Adipocyte (in vitro differentiated cells): ENCODE measurements around the gene TALDO1.
A peak's percentile ranks its signal among the peaks of the same experiment; 100 is the strongest.

Source experiments
- DNase-seq: peaks from one replicate; pipeline ENCODE4 v3.0.0-alpha.2; 2015; ENCODE audit warnings: low read depth
- H3K27me3 ChIP-seq: replicated peaks from 2 replicates; pipeline ENCODE4 v1.7.0; 2013; ENCODE audit warnings: mild to moderate bottlenecking, low read length, moderate library complexity; ENCODE audit not compliant: control insufficient read depth, insufficient read depth
- H3K36me3 ChIP-seq: 2 replicates; pipeline ENCODE4 v1.7.0; 2013; ENCODE audit warnings: low read length, mild to moderate bottlenecking, moderate library complexity; ENCODE audit not compliant: control insufficient read depth, insufficient read depth, severe bottlenecking
- H3K4me1 ChIP-seq: 2 replicates; pipeline ENCODE4 v1.7.0; 2013; ENCODE audit warnings: mild to moderate bottlenecking, low read length, moderate library complexity; ENCODE audit not compliant: control insufficient read depth, insufficient read depth
- H3K4me3 ChIP-seq: 2 replicates; pipeline ENCODE4 v1.7.0; 2013; ENCODE audit warnings: mild to moderate bottlenecking, low read length, moderate library complexity
- H3K9ac ChIP-seq: 2 replicates; pipeline ENCODE4 v1.7.0; 2013; ENCODE audit warnings: mild to moderate bottlenecking, low read length, moderate library complexity
- H3K9me3 ChIP-seq: 2 replicates; pipeline ENCODE4 v1.7.0; 2013; ENCODE audit warnings: mild to moderate bottlenecking, low read length, moderate library complexity; ENCODE audit not compliant: control insufficient read depth

The TALDO1 gene

DNA sequence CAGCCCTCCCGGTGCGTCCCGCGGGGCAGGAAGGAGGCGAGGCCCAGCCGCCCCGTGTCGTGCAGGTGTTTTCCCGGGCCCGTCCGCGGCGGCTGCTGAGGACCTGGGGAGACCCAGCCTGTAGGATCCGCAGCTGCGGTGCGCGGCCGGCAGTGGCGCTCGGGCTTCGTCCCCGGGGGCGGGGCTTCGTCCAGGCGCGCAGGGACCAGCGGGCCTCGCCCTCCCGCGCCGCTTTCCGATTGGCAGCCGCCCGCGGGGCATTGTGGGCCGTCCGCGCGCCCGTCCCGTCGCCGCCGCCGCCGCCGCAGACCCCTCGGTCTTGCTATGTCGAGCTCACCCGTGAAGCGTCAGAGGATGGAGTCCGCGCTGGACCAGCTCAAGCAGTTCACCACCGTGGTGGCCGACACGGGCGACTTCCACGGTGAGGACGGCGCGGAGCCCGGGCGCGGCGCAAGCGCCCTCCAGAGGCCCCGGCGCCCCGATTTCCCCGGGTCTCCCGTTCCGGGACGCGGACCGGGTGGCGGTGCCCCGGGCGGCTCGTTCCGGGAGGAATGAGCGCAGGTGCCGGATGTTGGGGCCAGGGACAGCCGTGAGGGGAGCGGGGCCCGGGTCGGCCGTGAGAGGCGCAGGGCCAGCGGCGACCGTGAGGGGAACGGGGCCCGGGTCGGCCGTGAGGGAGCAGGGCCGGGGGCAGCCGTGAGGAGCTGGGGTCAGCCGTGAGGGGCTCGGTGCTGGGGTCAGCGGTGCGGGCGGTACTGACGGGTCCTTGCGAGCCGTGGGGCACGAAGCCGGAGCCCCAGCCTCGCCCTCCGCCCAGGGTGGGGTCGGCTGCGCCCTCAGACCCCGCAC, at the start of gene TALDO1:
TSS of gene TALDO1 (plus strand) at position 307 of the 849 bp plus-strand sequence. CDS start at position 325, 18 bp downstream.
- H3K4me3 ChIP-seq, result peak within 1 kb of the TSS; percentile 95
- DNase-seq, result peak; percentile 98
- H3K36me3 ChIP-seq, result peaks cover 2% of the 10 kb centered on the region
- no peaks in the 10 kb centered on the region for H3K27me3 ChIP-seq
- peak within 1 kb of the TSS; percentile 97 for H3K9ac ChIP-seq
- no peaks in the 10 kb centered on the region for H3K9me3 ChIP-seq
- H3K4me1 ChIP-seq, result peaks cover 28% of the 10 kb centered on the region

DNA sequence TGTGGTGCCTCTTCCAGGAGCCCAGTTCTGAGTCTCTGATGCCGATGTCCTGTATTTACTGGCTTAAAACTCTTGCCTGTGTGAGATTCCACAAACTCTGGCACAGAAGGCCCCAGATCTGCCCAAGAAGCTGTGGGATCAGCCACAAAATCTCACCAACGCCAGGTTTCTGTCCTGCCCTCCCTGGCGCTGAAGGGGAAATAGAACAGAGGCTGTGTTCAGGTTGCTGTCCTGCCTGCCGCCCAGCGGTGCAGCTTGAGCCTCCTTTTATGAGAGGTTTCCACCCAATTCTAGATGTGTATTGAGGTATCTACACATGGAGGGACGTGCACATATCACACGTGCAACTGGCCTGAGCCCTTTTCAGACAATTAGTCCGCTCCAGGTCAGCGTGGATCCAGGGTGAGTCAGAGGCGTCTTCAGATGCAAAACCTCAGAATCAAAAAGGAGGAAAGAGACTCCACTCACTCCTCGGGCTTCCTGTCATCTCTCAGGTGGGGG, 49.4 kb upstream of the TALDO1 start:
- no peak for DNase-seq

DNA sequence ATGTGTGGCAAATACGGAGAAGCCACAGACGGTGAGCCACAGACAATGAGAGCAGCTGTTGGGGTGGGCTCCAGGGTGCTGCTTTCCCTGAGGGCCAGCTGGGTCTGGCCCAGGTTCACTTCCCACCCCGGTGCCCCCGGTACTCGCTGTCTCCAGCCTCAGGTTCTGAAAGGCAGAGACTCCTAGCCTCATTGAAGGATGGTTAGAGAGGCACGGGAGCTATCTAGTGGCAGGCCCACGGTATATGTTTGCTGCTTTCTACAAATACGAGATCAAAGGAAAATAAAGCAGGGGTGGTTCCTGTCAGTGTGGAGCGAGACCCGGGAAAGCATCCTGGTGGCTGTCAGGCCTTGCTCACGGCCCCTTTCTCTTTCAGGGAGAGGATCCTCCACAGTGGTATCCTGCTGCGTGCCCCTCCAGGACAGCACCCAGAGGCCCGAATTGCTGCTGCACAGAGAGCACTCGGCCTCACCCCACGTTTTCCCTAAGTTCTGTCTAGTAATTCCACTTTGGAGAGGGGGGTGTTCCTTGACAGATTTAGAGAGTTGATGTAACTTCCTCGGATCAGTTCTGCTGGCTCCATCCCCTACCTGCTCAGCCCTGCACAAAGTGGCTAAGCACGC, 48.7 kb upstream of the TALDO1 start:
- no peaks in the 10 kb centered on the region for H3K27me3 ChIP-seq
- H3K9ac ChIP-seq, result peak overlapping the region; percentile 100
- H3K36me3 ChIP-seq, result peaks cover 11% of the 10 kb centered on the region
- H3K4me1 ChIP-seq, result peaks cover 55% of the 10 kb centered on the region
- no peak overlapping the region for H3K4me3 ChIP-seq
- no peaks in the 10 kb centered on the region for H3K9me3 ChIP-seq
- no peak for DNase-seq

More for the DNA sequence above, 49.4 kb upstream of the TALDO1 start:
- H3K9me3 ChIP-seq, result no peaks in the 10 kb centered on the region
- peak overlapping the region; percentile 100 for H3K9ac ChIP-seq
- H3K4me1 ChIP-seq, result peaks cover 56% of the 10 kb centered on the region
- H3K36me3 ChIP-seq, result peaks cover 11% of the 10 kb centered on the region
- H3K4me3 ChIP-seq, result peak overlapping the region; percentile 86
- H3K27me3 ChIP-seq, result no peaks in the 10 kb centered on the region

DNA sequence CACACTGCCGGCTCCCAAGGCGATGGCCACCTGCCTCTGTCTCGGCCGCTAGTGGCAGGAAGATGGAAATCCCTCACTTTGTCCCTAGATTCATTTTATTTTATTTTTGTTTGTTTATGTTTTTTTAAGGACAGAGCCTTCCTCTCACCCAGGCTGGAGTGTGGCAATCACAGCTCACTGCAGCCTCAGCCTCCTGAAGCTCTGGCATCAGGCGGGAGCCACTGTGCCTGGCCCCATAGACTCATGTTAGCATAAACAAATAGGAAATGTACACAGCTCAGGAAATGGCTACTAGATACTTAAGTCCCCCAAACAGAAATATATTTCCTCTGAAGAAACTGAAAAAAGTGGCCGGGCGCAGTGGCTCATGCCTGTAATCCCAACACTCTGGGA, 48.2 kb upstream of the TALDO1 start:
- H3K9ac ChIP-seq, result peak overlapping the region; percentile 100
- no peak overlapping the region for H3K4me3 ChIP-seq
- H3K4me1 ChIP-seq, result peaks cover 50% of the 10 kb centered on the region
- H3K9me3 ChIP-seq, result no peaks in the 10 kb centered on the region
- H3K27me3 ChIP-seq, result no peaks in the 10 kb centered on the region
- DNase-seq, result no peak
- peaks cover 11% of the 10 kb centered on the region for H3K36me3 ChIP-seq

DNA sequence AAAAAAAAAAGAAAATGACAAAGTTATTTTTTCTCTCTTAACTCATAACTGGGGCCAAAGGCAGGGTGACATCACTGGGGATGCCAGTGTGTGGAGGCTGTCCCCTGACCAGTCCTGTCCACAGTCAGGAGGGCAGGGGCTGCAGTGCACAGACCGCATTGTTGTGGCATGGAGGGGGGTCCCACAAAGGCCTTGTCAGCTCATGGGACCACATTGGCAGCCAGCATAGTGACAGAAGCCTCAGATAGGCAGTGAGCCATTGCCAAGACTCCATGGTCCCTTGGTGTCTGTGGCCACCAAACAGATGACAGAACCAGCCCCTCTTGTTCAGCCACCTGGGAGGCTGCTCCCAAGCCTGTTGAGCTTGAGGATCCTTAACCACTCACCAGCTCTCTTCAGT, 47.5 kb upstream of the TALDO1 start:
- no peak for DNase-seq
- H3K4me3 ChIP-seq, result no peak overlapping the region
- H3K27me3 ChIP-seq, result no peaks in the 10 kb centered on the region
- no peaks in the 10 kb centered on the region for H3K9me3 ChIP-seq
- H3K9ac ChIP-seq, result peak overlapping the region; percentile 100
- peaks cover 18% of the 10 kb centered on the region for H3K36me3 ChIP-seq
- H3K4me1 ChIP-seq, result peaks cover 51% of the 10 kb centered on the region

DNA sequence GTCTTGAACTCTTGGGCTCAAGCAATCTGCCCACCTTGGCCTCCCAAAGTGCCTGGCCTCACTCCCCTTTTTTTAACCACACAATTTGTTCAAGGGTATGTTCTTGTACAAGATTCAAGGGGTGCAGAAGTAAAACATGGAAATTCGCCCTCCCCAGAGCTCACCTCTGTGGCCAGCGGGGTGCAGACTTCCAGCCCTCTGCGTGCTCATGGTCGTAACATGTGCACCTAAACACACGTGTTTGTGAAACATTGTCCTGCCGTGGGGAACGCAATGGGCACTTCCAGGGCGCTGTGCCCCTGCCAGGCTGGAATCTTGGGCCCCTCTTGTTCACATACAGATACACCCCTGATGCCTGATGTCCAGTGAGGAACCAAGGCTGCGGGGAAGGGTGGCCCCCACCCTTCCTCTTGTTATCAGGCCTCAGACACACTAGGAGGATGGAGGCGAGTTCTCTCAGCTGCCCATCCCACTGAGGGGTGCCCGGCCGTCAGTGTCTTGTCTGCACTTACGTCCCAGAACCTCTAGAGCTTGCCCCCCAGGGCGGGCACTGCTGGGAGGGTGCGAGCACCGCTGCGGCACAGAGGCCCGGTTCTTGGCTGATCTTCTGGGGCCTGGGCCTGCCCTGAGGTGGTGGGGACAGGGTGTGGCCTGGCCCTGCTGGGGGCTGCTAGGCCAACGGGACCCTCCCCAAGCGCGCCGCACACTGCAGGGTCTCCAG, 45.4 kb upstream of the TALDO1 start:
- no peaks in the 10 kb centered on the region for H3K9me3 ChIP-seq
- peaks cover 52% of the 10 kb centered on the region for H3K4me1 ChIP-seq
- H3K9ac ChIP-seq, result no peak overlapping the region
- DNase-seq, result no peak
- no peak overlapping the region for H3K4me3 ChIP-seq
- no peaks in the 10 kb centered on the region for H3K27me3 ChIP-seq
- peaks cover 19% of the 10 kb centered on the region for H3K36me3 ChIP-seq

DNA sequence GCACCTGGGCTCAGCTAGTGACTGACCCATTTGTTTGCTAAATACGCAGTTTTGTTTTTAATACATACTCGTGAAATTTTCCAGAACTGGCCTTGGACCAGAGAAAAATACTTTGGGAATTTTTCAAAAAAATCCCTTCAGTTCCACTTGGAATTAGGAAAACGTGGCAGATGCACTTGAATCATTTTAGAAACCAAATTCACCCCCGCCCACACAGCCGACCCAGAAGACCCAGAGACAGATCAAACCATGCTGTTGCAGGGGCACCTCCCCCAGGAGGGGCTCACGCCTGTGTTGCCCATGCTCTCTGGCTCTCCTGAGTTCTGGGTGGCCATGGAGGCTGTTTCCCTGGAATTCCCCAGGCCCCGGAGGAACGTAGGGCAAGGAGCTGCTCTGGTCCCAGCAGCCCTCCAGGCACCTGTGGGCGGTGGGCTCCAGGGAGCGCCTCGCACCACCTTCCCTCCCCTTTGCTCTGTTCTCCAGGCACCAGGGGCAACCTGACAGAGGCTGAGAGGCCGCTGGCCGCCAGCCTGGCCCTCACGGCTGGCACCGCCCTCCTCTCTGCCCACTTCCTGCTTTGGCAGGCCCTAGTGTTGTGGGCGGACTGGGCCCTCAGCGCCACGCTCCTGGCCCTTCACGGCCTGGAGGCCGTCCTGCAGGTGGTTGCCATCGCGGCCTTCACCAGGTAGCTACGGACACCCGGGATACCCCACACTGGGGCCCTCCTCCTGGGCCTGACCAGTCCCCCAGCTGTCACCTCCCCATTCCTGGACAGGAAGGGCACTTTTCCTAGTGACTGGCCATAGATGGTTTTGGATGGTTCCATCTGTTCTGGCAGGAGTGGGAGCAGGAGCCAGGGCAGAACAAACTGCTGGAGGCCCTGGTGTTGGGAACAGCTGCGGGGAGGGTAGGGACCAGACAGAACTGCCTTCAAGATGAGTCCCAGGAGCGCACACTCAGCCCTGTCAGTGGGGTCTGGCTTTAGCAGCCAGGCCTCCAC, 44.5 kb upstream of the TALDO1 start:
- Histone ChIP-seq H3K4me1 (peaks cover 51% of the 10 kb centered on the region), H3K36me3 (peaks cover 19% of the 10 kb centered on the region), H3K9me3 (no peaks in the 10 kb centered on the region), H3K27me3 (no peaks in the 10 kb centered on the region), H3K9ac (peak overlapping the region; percentile 42), H3K4me3 (no peak overlapping the region)
- DNase-seq, result no peak

DNA sequence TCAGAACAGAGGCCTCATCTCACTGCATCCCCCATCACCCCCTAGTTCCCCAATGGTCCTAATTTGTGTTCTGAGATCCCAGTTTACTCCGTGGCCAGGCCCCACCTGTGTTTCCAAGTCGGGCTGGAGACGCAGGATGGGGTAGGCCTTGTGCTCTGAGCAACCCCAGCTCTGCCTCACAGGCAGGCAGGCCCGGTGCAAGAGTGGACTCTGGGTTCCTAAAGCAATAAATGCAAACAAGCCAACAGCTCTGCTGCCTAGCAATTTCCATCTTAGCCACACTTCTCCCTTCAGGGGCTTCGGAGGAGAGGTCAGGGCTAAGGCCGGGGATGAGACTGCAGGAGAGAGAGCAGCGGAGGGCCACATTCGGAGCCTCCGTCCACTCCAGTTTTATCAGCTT, 43.8 kb upstream of the TALDO1 start:
- H3K4me1 ChIP-seq, result peaks cover 44% of the 10 kb centered on the region
- peaks cover 19% of the 10 kb centered on the region for H3K36me3 ChIP-seq
- no peaks in the 10 kb centered on the region for H3K27me3 ChIP-seq
- H3K4me3 ChIP-seq, result no peak overlapping the region
- no peak for DNase-seq
- H3K9me3 ChIP-seq, result no peaks in the 10 kb centered on the region
- peak overlapping the region; percentile 42 for H3K9ac ChIP-seq

DNA sequence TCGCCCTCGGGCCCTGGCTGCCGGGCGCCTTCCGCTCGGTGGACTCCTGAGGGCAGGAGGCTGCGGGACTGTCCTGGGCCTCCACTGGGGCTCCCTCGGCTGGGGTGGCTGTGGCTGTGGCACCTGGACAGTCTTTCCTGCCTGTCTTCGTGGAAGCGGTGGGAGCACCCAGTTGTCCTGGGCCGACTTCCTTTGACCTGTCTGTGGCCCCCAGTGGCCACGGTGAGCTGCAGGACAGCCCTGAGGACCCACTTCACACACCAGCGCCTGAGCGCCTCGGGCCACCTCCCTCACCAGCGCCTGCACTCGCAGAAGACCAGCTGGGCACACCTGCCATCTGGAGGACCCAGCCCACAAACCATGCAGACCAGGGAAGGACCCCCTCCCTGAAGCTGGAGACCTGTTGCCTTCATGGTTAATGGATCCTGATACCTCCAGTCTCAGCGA, 43.0 kb upstream of the TALDO1 start:
- no peaks in the 10 kb centered on the region for H3K9me3 ChIP-seq
- no peak for DNase-seq
- H3K9ac ChIP-seq, result peak overlapping the region; percentile 95
- H3K27me3 ChIP-seq, result no peaks in the 10 kb centered on the region
- H3K4me3 ChIP-seq, result no peak overlapping the region
- H3K36me3 ChIP-seq, result peaks cover 19% of the 10 kb centered on the region
- peaks cover 37% of the 10 kb centered on the region for H3K4me1 ChIP-seq
